SK-N-SH treated with all-trans-retinoic acid at 6 μM for 48 hours (cell line): ENCODE results near the gene DNAJC25.

Experiments
- ARNTL ChIP-seq: fragments of 450-650 bp; formaldehyde crosslinking; IDR thresholded peaks from 2 replicates; pipeline ENCODE4 v1.5.0; 2020; ENCODE audit warnings: low read depth, mild to moderate bottlenecking, moderate library complexity, borderline replicate concordance
- ESRRG ChIP-seq: fragments of 250-450 bp; sonication (Bioruptor Pico); IDR thresholded peaks from 2 replicates; pipeline ENCODE4 v1.6.1; 2021; ENCODE audit warnings: mild to moderate bottlenecking
- RARB ChIP-seq: fragments of 250-450 bp; sonication (Bioruptor Pico); IDR thresholded peaks from 2 replicates; pipeline ENCODE4 v1.8.0; 2021; ENCODE audit warnings: mild to moderate bottlenecking, moderate library complexity
- SNAI2 ChIP-seq: fragments of 250-450 bp; sonication (Bioruptor Pico); IDR thresholded peaks from 2 replicates; pipeline ENCODE4 v1.5.0; 2020; ENCODE audit warnings: mild to moderate bottlenecking, moderate library complexity
- TCF4 ChIP-seq: fragments of 250-450 bp; sonication (Bioruptor Pico); IDR thresholded peaks from 2 replicates; pipeline ENCODE4 v1.8.0; 2021; ENCODE audit warnings: mild to moderate bottlenecking, moderate library complexity, borderline replicate concordance
- TOX ChIP-seq: fragments of 250-450 bp; sonication (Bioruptor Pico); IDR thresholded peaks from 2 replicates; pipeline ENCODE4 v1.8.0; 2021; ENCODE audit warnings: mild to moderate bottlenecking, moderate library complexity, borderline replicate concordance
- ZFP3 ChIP-seq: fragments of 250-450 bp; sonication (Bioruptor Pico); IDR thresholded peaks from 2 replicates; pipeline ENCODE4 v1.5.0; 2020; ENCODE audit warnings: mild to moderate bottlenecking, moderate library complexity
- ZFP30 ChIP-seq: fragments of 450-650 bp; formaldehyde crosslinking; IDR thresholded peaks from 2 replicates; pipeline ENCODE4 v1.5.0; 2022; ENCODE audit warnings: mild to moderate bottlenecking, moderate library complexity
- TF ChIP-seq, protein P1 (sequence below): fragments of 250-450 bp; sonication (Bioruptor Pico); IDR thresholded peaks from 2 replicates; pipeline ENCODE4 v1.5.1; 2020; ENCODE audit warnings: low read depth, mild to moderate bottlenecking, moderate library complexity

GRCh38 chr9:111646417-111646816 is 15.3 kb downstream of the DNAJC25 start:
- TF ChIP-seq ESRRG (CRISPR knock-in tag) = no peak
- TF ChIP-seq TCF4 (CRISPR knock-in tag) = no peak
- TF ChIP-seq TOX (CRISPR knock-in tag) = no peak
- TF ChIP-seq ZFP30 = no peak
- TF ChIP-seq SNAI2 = no peak
- TF ChIP-seq ZFP3 (CRISPR knock-in tag) = no peak
- no peak for TF ChIP-seq ARNTL
- TF ChIP-seq, protein P1, sequence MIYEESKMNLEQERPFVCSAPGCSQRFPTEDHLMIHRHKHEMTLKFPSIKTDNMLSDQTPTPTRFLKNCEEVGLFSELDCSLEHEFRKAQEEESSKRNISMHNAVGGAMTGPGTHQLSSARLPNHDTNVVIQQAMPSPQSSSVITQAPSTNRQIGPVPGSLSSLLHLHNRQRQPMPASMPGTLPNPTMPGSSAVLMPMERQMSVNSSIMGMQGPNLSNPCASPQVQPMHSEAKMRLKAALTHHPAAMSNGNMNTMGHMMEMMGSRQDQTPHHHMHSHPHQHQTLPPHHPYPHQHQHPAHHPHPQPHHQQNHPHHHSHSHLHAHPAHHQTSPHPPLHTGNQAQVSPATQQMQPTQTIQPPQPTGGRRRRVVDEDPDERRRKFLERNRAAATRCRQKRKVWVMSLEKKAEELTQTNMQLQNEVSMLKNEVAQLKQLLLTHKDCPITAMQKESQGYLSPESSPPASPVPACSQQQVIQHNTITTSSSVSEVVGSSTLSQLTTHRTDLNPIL (CRISPR knock-in tag) = no peak
- no peak for TF ChIP-seq RARB (CRISPR knock-in tag)
